ENCODE results near the gene PCDH9.

PCDH9 gene, protein sequence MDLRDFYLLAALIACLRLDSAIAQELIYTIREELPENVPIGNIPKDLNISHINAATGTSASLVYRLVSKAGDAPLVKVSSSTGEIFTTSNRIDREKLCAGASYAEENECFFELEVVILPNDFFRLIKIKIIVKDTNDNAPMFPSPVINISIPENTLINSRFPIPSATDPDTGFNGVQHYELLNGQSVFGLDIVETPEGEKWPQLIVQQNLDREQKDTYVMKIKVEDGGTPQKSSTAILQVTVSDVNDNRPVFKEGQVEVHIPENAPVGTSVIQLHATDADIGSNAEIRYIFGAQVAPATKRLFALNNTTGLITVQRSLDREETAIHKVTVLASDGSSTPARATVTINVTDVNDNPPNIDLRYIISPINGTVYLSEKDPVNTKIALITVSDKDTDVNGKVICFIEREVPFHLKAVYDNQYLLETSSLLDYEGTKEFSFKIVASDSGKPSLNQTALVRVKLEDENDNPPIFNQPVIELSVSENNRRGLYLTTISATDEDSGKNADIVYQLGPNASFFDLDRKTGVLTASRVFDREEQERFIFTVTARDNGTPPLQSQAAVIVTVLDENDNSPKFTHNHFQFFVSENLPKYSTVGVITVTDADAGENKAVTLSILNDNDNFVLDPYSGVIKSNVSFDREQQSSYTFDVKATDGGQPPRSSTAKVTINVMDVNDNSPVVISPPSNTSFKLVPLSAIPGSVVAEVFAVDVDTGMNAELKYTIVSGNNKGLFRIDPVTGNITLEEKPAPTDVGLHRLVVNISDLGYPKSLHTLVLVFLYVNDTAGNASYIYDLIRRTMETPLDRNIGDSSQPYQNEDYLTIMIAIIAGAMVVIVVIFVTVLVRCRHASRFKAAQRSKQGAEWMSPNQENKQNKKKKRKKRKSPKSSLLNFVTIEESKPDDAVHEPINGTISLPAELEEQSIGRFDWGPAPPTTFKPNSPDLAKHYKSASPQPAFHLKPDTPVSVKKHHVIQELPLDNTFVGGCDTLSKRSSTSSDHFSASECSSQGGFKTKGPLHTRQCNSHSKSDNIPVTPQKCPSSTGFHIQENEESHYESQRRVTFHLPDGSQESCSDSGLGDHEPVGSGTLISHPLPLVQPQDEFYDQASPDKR (N-terminal part only)

GRCh38 chr13:67229481-67230403, at the start of gene PCDH9:
PCDH9 (minus strand) TSS chr13:67230336; CDS start chr13:67228440, 1,896 bp downstream.
- DNase-seq (ENCODE audit: low read depth in 1 of 2, low spot score in 1 of 2): no peak

DNA sequence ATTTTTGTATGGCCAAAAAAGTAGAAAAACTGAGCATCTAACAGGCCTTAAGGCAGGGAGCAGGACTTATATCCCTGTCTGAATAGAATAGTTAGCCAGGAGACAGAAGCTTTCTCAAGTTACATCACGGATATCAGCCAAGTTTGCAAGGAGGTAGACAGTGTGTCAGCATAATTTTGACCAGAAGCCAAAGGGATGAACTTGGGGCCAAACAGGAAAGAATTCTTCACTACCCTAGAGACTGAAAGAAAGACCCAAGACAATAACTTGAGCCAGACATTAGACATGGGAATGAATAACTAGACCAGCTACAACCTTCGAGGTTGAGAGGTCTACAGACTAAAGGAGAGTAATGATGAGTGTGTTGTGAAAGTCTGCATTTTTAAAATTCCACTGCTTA, 48.1 kb upstream of the PCDH9 start:
- no peak for DNase-seq (ENCODE audit: low read depth in 1 of 2, low spot score in 1 of 2)

- no peak for DNase-seq (ENCODE audit: low read depth in 1 of 2, low spot score in 1 of 2)
Observed at GRCh38 chr13:67277581-67277980, 47.4 kb upstream of the PCDH9 start.

DNA sequence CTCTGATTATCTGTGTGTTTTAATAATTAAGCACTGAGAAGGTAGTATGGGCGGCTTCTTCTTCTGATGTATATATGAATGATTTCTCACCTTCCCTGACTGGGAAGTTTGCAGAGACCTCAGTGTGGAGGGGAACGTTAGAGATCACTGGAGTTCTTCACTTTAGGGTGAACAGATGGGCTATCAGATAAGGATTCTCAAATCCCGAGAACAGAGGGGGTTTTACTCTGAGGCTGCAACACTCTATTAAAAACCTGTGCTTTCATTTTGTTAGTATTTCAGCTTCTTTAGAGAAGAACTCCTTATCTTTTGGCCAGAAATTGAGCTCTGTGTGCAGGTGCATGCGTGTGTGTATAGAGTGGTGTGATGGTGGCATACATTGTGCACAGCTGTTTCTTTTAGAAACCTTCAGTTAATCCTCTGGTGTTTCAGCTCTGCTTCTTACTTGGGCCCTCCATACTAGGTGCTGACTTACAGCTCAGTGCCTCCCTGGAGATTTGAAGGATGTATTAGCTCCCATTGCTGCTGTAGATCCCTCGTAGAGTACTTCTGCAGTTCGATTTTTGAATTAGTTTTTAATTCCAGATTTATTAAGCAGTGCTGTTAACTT, 45.3 kb upstream of the PCDH9 start:
- DNase-seq (ENCODE audit: low read depth in 1 of 2, low spot score in 1 of 2): no peak

GRCh38 chr13:67273001-67273400, 42.9 kb upstream of the PCDH9 start:
- DNase-seq (ENCODE audit: low read depth in 1 of 2, low spot score in 1 of 2): no peak

- no peak for DNase-seq (ENCODE audit: low read depth in 1 of 2, low spot score in 1 of 2)
Observed at GRCh38 chr13:67267136-67267535, 37.0 kb upstream of the PCDH9 start.

DNA sequence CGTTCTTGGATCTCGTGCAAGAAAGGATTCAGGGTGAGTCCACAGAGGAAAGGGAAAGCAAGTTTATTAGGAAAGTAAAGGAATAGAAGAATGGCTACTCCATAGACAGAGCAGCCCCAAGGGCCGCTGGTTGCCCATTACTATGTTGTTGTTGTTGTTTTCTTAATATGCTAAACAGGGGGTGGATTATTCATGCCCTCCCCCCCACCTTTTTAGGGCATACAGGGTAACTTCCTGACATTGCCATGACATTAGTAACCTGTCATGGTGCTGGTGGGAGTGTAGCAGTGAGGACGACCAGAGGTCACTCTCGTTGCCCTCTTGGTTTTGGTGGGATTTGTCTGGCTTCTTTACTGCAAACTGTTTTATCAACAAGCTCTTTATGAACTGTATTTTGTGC, 29.1 kb upstream of the PCDH9 start:
- no peak for DNase-seq (ENCODE audit: low read depth in 1 of 2, low spot score in 1 of 2)

DNA sequence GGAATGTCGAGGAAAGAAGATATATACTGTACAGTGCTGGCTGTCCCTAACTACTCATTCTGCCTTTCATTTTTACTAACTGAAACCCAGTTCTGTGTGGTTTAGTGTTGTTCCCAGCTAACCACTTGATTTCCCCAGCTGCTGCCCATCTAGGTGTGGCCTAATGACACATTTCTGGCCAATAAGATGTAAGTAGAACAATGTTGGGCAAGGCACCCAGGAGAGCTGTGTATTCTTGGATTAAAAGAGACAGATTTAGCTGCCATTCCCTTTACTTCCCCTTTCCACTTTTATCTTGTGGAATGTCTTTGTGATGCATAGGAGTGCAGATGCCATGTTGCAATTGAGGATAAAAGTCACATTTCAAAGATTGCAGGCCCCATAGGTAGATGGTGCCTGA, 28.3 kb upstream of the PCDH9 start:
- no peak for DNase-seq (ENCODE audit: low read depth in 1 of 2, low spot score in 1 of 2)

GRCh38 chr13:67238861-67239260, 8.7 kb upstream of the PCDH9 start:
- DNase-seq (ENCODE audit: low read depth in 1 of 2, low spot score in 1 of 2): no peak

DNA sequence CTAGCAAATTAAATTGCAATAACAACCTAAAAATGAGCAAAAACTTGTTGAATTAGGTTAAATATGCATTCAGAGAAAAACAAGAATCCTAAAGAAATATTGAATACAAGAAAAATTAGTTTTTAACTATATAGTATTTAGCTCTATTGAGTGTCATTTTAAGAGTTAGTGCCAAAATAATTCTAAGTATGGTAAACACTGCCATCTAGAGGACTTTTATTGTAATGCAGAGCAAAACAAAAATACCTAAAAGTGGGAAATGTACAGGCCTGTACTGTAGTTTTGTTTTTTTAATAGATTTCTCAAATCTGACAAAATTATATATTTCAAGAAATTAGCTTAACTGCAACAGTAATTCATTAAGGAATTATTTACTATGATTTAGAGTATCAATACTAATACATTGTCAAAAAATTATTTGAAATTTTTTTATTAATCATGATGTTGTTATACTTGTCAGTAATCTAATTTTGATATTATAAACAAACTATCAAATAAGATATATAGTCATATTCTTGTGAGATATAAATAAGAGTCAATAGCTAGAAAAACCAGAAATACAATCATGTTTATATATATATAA, 8.2 kb upstream of the PCDH9 start:
- no peak for DNase-seq (ENCODE audit: low read depth in 1 of 2, low spot score in 1 of 2)

GRCh38 chr13:67235265-67235664, 5.1 kb upstream of the PCDH9 start:
- no peak for DNase-seq (ENCODE audit: low read depth in 1 of 2, low spot score in 1 of 2)

- no peak for DNase-seq (ENCODE audit: low read depth in 1 of 2, low spot score in 1 of 2)
Observed at GRCh38 chr13:67232384-67232783, 2.2 kb upstream of the PCDH9 start.

- no peak for DNase-seq (ENCODE audit: low read depth in 1 of 2, low spot score in 1 of 2)
Observed at GRCh38 chr13:67231289-67232000, 1.3 kb upstream of the PCDH9 start.

- DNase-seq (ENCODE audit: low read depth in 1 of 2, low spot score in 1 of 2): peak; percentile 68 to 83
Observed at GRCh38 chr13:67230404-67231288, 510 bp upstream of the PCDH9 start.

DNA sequence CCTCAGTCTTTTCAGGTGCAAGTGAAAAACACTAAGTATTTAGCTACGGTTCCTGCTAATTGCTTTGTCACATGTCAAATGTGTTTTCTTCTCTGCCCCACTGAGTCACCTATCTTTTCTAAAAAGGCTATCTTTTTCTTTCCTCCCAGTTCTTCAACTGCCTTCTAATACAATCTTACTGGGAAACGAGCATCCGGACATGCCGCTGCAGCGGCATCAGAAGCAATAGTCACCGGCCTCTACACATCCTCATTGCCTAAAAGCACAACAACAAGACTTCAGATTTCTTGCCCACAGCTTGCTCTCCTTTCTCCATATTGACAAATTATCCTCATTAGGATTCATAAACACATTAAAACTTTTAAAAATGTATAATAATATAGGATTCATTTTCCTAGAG, 1.2 kb downstream of the PCDH9 start:
- DNase-seq (ENCODE audit: low read depth in 1 of 2, low spot score in 1 of 2): no peak

DNA sequence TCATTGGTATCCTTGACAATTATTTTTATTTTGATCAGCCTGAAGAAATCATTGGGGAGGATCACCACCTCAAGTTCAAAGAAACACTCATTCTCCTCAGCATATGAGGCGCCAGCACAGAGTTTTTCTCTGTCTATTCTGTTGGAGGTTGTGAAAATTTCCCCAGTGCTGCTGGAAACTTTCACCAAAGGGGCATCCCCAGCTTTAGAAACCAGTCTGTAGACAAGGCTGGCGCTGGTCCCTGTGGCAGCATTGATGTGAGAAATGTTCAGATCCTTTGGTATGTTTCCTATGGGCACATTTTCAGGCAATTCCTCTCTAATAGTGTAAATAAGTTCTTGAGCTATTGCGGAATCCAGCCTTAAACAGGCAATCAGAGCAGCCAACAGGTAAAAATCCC, 2.1 kb downstream of the PCDH9 start:
- no peak for DNase-seq (ENCODE audit: low read depth in 1 of 2, low spot score in 1 of 2)

DNA sequence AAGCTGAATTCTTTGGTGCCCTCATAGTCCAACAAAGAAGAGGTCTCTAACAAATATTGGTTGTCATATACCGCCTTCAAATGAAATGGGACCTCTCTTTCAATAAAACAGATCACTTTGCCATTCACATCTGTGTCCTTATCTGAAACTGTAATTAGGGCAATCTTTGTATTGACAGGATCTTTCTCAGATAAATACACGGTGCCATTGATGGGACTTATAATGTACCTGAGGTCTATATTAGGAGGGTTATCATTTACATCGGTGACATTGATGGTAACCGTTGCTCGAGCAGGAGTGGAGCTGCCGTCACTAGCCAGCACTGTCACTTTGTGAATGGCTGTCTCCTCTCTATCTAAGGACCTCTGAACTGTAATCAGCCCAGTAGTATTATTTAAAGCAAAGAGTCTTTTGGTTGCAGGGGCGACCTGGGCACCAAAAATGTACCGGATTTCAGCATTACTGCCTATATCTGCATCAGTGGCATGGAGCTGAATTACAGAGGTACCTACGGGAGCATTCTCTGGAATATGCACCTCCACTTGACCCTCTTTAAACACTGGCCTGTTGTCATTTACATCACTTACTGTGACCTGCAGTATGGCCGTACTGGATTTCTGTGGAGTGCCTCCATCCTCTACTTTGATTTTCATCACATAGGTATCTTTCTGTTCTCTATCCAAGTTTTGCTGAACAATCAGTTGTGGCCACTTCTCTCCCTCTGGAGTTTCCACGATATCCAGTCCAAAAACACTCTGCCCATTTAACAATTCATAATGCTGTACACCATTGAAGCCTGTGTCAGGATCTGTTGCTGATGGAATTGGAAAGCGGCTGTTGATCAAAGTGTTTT, 2.8 kb downstream of the PCDH9 start:
- no peak for DNase-seq (ENCODE audit: low read depth in 1 of 2, low spot score in 1 of 2)
